Colonic mucosa (tissue), 4 donors: ENCODE measurements around the gene ZNF165. TPM values are rescaled to one million over a fixed set of nuclear protein-coding genes. Genes with fewer than 3 reads are reported as not detected.
A peak's percentile ranks its signal among the peaks of the same experiment; 100 is the strongest.
"Not testable (repeated sequence)": the region's sequence is repeated elsewhere in the genome, so short reads cannot be mapped to it uniquely, and the experiment has no call there.

Experiments
- DNase-seq: peaks from one replicate; pipeline ENCODE4 v3.0.0-alpha.2; 2020
- H3K27ac ChIP-seq: fragments of 200-600 bp; one replicate; pipeline ENCODE4 v1.8.0; 2021
- H3K27me3 ChIP-seq: fragments of 200-600 bp; one replicate; pipeline ENCODE4 v1.8.0; 2021
- H3K36me3 ChIP-seq: fragments of 200-600 bp; one replicate; pipeline ENCODE4 v1.8.0; 2021
- H3K4me1 ChIP-seq: fragments of 200-600 bp; one replicate; pipeline ENCODE4 v1.8.0; 2021; ENCODE audit warnings: mild to moderate bottlenecking
- H3K4me3 ChIP-seq: fragments of 200-600 bp; one replicate; pipeline ENCODE4 v1.8.0; 2021
- H3K9ac ChIP-seq, 2 donors: one replicate each; pipeline ENCODE4 v1.7.0; 2013; ENCODE audit warnings: control low read depth in 2 of 2, low read depth in 2 of 2, low read length in 2 of 2
- H3K9me3 ChIP-seq: fragments of 200-600 bp; one replicate; pipeline ENCODE4 v1.8.0; 2021
- CTCF ChIP-seq: fragments of 200-600 bp; IDR thresholded peaks from one replicate; pipeline ENCODE4 v1.8.0; 2022; ENCODE audit warnings: antibody characterized with exemption, mild to moderate bottlenecking
- intact Hi-C: fragments of 100-400 bp; cut with DNase I; formaldehyde crosslinking; loops from one replicate; pipeline ENCODE4 v1.14.1; 2022
- total RNA-seq, 2 donors: library from RNA; stranded (reverse); fragmentation: NEBNext Ultra II Directional in 1 of 2; extraction: Animal tissue kit (Norgen Biotek cat#: 25700) in 1 of 2; gene quantifications; one replicate each; pipeline ENCODE4 v1.2.1, GENCODE V29; 2021
- donor health status: healthy.
- donor health status: DM: no; HTN: no; CAD: no.
- donor health status: DM: no; HTN: no; CAD: no.

ZNF165 gene
- total RNA-seq, 2 donors from 2014 or later, result 5.3 to 9.9 TPM

- Histone ChIP-seq H3K36me3 (no peaks in the 10 kb centered on the region), H3K27ac (no peak overlapping the region)
Observed at GRCh38 chr6:28090917-28091586, 10.7 kb downstream of the ZNF165 start.

DNA sequence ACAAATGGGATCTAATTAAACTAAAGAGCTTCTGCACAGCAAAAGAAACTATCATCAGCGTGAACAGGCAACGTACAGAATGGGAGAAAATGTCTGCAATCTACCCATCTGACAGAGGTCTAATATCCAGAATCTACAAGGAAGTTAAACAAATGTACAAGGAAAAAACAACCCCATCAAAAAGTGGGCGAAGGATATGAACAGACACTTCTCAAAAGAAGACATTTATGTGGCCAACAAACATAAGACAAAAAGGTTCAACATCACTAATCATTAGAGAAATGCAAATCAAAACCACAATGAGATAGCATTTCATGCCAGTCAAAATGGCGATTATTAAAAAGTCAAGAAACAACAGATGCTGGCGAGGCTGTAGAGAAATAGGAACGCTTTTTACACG lies 21.9 kb downstream of the ZNF165 start:
- H3K36me3 ChIP-seq, DNase-seq, H3K9me3 ChIP-seq, H3K27me3 ChIP-seq, H3K9ac ChIP-seq, H3K4me1 ChIP-seq, H3K4me3 ChIP-seq, intact Hi-C loops, H3K27ac ChIP-seq: not testable (repeated sequence)

More at GRCh38 chr6:28090917-28091586, 10.7 kb downstream of the ZNF165 start:
- Histone ChIP-seq H3K9ac (no peak overlapping the region), H3K9me3 (no peaks in the 10 kb centered on the region), H3K4me1 (no peaks in the 10 kb centered on the region), H3K4me3 (no peak overlapping the region), H3K27me3 (no peaks in the 10 kb centered on the region)
- intact Hi-C loops, result no loop called here
- no peak for DNase-seq
- TF ChIP-seq CTCF, result no peak

DNA sequence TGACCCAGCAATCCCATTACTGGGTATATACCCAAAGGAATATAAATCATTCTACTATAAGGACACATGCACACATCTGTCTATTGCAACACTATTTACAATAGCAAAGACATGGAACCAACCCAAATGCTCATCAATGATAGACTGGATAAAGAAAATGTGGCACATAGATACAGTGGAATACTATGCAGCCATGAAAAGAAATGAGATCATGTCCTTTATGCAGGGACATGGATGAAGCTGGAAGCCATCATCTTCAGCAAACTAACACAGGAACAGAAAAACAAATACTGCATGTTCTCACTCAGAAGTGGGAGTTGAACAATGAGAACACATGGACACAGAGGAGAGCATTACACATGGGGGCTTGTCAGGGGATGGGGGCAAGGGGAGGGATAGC lies 22.3 kb downstream of the ZNF165 start:
- H3K27me3 ChIP-seq, DNase-seq, H3K9ac ChIP-seq, H3K9me3 ChIP-seq, H3K4me1 ChIP-seq, H3K36me3 ChIP-seq, H3K27ac ChIP-seq, H3K4me3 ChIP-seq, intact Hi-C loops: not testable (repeated sequence)

GRCh38 chr6:28104392-28105244 lies 24.2 kb downstream of the ZNF165 start:
- H3K9me3 ChIP-seq, result no peaks in the 10 kb centered on the region
- no peaks in the 10 kb centered on the region for H3K36me3 ChIP-seq
- H3K9ac ChIP-seq, result peak overlapping the region; percentile 78 to 84
- H3K27ac ChIP-seq, result peak overlapping the region; percentile 64
- peak; percentile 77 for TF ChIP-seq CTCF
- peak; percentile 86 for DNase-seq
- H3K4me3 ChIP-seq, result peak overlapping the region; percentile 69
- no peaks in the 10 kb centered on the region for H3K27me3 ChIP-seq
- no peaks in the 10 kb centered on the region for H3K4me1 ChIP-seq
- intact Hi-C loops, result no loop called here

DNA sequence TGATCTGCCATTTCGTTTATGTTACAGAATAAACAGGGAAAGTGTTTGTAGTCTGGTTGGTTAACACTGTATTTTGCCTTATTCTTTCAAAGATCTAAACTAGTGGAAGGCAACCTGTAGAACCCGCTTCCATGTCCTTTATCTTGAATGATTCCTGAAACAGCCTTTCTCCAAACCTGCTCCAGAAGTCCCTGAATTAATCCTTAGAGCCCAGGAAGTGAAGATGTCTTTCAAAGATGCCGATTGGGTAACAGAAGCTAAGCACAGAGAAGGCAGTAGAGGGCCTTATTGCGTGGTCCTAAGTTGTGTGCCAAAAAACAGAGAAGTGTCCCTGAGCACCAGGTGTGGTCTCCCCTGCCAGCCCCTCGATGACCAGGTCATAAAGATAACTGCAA lies 24.9 kb downstream of the ZNF165 start:
- H3K4me3 ChIP-seq, result peak overlapping the region; percentile 69

GRCh38 chr6:28107506-28107905 lies 27.1 kb downstream of the ZNF165 start:
- intact Hi-C loops, result no loop called here
- TF ChIP-seq CTCF, result no peak
- peaks cover 4% of the 10 kb centered on the region for H3K27me3 ChIP-seq
- no peaks in the 10 kb centered on the region for H3K4me1 ChIP-seq
- H3K9ac ChIP-seq, result no peak overlapping the region
- no peaks in the 10 kb centered on the region for H3K36me3 ChIP-seq
- H3K27ac ChIP-seq, result no peak overlapping the region
- H3K9me3 ChIP-seq, result no peaks in the 10 kb centered on the region
- H3K4me3 ChIP-seq, result no peak overlapping the region
- DNase-seq, result no peak

More for the DNA sequence above, 24.9 kb downstream of the ZNF165 start:
- Histone ChIP-seq H3K4me1 (no peaks in the 10 kb centered on the region), H3K9ac (peak overlapping the region; percentile 33 to 78), H3K36me3 (no peaks in the 10 kb centered on the region), H3K9me3 (no peaks in the 10 kb centered on the region), H3K27ac (peak overlapping the region; percentile 64), H3K27me3 (peaks cover under 1% of the 10 kb centered on the region)
- intact Hi-C loops, result no loop called here
- TF ChIP-seq CTCF, result no peak
- no peak for DNase-seq
